Kasumi-1 (cell line): ENCODE results near the gene SYPL1.
A peak's percentile ranks its signal among the peaks of the same experiment; 100 is the strongest.

Source experiments
- DNase-seq, 2 experiments: peaks; one replicate each; lab custom pipeline; 2025; lab: John Stamatoyannopoulos, UW

Gene SYPL1

DNA sequence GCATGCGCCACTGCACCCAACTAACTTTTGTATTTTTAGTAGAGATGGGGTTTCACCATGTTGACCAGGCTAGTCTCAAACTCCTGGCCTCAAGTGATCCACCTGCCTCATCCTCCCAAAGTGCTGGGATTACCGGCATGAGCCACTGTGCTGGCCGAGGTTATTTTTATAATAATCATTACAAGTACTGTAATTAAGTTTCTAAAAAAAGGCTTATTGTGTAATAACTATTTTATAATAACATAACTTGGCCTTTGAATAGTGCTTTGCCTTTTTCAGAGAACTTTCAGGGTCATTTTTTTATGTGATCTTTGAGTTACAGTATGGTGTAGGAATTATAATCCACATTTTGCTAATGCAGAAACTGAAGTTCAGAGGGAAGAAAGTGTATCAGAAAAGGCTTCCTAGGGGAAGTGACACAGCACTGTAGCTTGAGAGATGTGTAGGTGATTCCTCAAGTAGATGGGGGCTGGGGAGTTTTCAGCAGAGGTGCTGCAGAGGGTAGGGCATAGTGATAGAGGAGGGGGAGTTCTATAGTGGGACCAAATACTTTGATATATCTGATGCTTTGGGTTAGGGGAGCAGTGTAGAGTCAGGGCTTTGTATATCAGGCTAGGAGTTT lies 9.2 kb upstream of the SYPL1 start:
- no peak for DNase-seq

DNA sequence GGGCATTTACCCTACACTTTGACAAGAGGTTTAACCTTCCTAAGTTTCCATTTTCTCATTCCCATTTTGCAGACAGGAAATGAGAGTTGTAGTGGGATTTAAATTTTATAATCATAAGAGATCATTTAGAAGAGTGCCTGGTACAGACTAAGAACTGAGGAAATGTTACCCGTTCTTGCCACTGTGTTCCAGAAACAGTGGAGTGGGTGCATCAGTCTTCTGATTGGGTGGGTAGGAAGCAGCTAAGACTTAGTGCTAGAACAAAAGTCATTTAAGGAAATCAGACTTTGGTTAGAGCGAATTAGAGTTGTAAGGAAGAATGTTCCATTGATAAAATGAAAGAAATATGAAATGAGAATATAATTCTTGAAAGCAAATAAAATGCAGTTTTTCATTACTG lies 8.4 kb upstream of the SYPL1 start:
- DNase-seq, result no peak

DNA sequence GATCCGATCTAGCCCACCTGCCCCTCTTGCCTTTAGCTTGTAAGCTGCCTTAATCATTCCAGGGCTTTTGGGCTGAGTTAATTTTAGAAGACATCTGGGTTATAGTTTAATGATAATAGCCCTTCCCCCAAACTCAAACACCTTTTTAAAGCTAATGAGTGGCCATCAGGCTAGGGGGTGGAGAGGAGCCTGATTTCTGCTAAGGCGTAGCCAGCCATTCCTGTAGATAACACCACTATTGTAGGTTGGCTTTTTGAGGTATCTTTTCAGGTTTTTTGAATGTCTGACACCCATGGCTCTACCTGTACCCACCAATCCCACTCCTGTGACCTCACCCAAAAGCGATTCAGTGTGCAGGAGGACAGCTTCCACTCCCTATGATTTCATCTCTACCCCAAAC lies 7.6 kb upstream of the SYPL1 start:
- DNase-seq, result no peak

DNA sequence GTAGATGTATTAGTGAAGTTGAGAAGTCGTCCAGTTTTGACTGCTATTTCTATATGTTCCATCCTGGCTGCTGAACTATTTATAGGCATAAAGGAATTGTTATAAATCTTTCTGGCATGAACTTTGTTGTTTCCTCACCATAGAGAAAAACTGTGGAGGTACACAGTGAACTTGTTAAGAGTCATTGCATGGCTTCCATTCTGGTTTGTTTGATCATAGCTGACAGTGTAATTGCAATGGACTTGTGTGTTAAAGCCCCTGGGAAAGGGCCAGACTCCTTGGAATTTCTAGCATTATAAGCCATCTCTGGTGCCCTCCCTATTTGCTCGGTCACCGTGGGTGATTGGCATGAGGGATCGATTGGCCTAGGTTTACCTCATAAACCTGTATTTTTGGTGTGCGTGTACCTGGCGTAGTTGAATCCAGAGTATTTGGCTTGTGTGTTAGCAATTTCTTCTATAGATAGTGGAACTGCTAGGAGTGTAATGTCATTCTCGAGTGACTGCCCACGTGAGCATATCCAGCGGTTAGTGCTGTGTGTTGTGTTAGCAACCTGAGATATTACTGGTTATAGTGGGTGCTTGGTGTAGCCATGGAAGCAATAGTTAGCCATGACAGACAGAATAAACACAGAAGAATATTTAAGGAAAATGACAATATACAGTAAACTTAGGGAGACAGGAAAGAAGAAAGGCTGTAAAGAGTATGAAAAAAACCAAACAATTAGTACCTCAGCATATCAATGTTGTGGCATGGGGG lies 5.9 kb upstream of the SYPL1 start:
- no peak for DNase-seq

DNA sequence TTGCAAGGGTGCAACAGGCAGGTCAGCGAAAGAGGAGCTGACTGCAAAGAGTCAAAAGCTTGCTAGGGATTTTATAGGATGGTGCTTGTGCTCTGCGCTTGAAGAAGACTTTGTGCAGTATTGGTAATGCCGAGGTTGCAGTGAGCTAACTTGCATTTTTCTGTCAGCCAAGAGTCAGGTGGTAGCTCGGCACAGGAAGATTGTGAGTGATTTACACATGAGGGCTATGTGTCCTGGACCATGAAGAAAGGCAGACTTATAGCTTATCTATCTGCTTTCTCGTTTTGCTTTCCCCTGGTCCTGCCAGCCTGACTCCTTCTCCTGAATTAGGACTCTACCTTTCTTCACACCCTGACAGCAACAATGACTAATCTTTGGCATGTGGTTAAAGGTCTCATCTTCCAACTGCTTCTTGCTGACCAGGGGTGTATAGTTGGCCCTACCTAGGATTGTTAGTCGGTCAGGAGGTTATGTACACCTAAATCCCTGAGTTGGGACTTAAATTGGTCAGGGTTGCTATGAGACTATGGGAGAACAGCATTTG lies 4.1 kb upstream of the SYPL1 start:
- no peak for DNase-seq

DNA sequence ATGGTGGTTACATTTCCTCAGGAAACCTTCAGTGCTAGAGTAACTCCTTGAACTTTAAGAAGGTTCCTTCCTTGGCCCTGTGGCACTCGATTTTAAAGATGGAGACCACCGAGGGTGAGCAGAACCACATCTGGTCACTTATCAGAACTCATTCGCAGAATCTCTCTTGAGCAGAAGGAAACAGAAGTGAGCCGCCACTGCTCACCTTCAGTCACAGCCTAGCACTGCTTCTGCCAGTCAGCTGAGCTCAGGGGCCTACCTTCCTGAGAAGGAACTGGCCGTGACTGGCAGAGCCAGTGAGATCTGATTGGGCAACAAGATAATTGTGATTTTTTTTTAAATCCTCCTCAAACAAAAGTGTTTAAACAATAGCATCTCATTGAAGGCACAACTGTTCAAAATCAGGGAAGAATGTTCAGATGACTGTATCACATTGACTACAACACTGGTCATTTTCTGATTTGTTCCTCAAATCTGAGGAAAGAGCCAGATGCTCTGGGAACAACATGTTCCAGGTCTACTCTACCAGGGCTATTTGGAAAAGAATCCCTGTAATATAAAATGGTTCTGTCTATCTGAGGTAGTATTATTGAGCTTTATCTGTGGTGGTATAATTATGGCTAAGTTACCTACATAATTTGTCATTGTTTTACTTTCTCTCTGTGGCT lies 2.7 kb upstream of the SYPL1 start:
- no peak for DNase-seq

DNA sequence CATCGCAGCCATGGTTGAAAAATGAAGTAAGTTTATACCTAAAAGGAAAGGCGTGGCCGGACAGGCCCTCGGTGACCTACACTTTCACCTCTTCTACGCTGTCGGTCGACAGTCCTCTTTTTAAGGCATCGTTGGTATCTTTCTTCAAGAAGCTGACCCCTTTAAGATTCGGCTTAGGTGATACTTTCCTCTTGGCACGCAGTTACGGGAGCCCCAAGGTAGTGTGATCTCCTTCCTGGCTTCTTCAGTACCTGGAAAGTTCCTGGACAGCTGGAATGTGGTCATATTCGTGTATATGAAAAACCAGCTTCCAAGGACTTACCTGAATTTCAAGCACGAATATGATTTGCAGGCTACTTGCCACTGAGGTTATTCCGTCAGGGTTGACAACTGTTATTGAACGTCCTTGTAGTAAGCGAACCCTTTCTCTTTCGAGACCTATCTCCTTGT lies 885 bp upstream of the SYPL1 start:
- no peak for DNase-seq

DNA sequence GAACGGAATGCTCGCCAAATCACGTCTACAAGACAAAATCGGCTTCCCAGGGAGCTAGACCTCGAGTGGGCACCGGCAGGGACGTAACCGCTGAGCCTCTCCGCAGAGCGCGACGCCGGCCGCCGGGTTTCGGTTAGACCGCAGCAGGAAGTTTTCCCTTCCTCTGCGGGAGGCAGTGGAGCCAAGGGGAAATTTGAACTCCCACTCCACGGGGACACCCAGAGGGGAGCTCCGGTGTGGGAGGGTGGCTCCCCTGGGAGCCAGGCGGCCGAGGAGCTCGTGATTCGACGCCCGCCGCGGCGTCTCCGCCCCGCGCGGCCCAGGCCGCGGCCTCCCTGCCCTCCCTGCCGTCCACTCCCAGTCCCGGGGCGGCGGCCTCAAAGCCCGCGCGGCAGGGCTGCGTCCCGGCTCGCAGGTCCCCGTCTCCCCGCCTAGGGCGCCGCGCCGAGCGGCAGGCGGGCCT lies 426 bp downstream of the SYPL1 start:
- DNase-seq, result peak; percentile 41 to 57

DNA sequence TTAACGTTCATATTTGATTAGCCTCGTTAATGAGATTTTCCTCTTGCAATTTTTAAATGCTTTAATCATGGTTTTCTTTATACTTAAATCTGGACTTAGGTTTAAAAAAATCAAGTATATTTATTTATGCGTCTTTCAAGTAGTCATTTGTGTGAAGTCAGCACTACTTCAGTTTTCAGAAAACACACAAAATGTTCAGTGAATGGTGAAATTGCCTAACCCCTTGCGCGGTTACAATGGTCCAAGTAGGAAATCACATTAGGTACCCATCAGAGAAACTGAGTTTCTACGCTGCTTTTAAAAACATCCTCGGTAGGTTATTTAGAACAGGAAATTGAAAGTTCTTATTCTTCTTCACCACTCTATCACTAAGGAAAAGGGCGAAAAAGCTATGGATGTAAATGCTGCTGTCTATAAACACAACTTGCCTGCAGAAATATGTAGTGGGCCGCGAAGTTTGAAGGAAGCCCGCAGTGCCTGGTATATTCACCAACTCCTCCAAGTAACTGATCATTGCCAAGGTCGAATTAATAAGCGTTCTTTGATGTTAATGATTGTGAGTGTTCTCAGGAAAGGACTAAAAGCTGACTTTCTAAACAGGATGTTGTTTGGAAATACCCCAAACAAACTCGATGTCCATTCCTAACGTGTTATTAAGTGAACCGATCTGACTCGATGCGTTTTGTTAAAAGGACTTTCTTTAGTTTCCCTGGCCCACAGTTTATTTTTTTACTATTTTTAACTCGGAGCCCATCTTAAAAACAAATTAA lies 1.0 kb downstream of the SYPL1 start:
- DNase-seq, result peak; percentile 41 to 57

DNA sequence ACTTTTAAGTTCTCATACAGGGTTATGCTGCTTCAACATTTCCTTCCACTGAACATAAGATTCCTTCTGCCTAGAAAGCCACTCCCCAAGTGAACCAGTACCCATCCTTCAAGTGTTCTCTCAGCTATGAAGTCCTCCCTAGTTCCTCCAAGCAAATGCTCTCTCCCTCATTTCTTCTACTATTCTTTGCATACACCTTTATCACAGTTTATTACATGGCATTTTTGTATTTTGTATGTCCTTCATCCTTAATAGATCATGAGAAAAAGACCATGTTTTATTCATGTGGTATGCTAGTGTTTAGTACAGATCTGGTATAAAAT lies 1.9 kb downstream of the SYPL1 start:
- DNase-seq, result peak; percentile 48 to 50

DNA sequence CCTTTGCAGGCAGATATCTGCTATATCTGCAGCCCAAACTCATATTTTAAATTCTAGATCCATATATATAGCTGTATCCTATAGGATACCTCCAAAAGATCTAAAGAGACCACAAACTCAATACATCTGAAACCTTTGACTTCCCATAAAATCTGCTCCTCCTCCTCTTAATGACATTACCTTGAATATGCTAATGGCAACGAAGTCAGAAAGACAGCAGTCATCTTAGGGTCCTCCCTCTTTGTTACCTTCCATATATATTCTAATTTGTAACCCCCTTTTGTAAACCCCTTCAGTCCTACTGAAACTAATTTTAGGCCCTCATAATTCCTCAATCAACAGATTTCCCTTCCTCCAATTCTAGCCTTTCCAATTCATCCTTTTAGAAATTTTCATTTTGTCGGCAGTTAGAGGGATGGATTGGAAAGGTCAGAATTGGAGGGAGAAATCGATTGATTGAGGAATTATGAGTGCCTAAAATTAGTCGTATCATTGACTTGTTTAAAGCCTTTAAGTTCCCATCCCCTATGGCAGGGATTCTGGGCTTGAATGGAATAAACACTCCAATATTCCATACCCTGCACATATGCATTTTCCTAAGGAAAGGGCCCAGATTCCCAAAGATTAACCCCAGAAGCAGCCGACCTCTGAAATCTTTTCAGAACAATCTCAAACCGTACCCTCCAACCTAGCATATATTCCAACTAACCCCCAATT lies 2.4 kb downstream of the SYPL1 start:
- no peak for DNase-seq

DNA sequence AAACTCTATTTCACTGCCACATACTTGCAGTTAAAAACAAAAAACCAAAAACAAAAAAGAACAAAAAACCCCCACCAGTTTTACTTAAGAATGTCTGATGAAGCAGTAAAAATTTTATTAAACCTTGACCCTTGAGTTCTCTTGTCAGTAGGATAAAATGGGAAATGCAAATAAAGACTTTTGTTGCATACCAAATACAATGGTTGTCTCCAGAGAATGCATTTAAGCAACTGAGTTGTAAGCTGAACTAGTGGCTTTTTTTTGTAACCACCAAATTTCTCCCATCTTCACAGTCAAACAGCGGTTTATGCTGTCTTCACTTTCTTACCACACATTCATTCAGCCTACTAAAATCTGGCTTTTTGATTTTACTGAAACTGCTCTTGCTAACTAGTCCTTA lies 3.1 kb downstream of the SYPL1 start:
- no peak for DNase-seq

DNA sequence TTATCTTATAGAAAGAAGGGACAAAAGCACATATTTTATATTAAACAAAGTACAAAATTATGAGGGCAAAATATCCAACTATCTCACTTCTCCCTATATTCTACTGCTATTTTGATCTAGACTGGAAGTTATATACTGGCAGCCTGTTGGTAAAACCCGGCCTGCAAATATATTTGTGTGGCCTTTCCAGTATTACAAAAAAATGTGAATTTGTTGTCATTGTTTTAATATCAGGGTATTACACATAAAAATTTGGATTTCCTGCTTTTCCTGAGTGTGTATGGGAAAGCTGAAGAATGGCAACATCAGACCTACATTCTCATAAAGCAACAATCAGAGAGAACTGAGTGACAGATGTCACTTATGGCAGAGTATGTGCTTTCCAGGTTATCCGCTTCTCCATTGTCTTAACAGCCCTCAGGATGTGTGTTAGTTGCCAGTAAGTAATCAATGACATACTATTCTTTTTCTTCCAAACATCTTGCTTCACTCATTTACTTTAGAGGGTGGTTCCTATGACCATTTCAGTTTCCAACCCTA lies 7.3 kb downstream of the SYPL1 start:
- no peak for DNase-seq

DNA sequence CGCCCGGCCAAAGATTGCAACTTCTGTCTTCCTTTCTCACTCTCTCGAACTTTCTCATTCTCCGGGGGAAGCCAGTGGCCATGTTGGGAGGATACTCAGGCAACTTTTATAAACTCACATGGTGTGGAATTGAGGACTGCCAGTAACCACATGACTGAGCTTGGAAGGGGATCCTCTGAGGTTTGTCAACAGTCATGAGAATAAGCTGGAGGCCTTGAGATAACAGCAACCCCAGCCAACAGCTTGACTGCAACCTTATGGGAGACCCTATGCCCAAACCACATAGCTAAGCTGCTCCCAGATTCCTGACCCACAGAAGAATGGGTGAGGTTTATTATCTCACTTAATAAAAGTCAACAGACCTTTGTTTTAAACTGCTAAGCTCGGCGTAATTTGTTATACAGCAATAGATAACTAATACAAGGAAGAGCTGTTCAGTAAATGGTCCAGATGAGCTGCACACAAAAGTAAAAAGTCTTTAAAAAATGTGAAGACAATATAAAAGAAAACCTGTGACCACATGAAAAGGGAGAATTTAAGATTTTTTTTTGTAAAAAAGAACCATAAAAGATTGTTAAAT lies 9.6 kb downstream of the SYPL1 start:
- DNase-seq, result no peak

DNA sequence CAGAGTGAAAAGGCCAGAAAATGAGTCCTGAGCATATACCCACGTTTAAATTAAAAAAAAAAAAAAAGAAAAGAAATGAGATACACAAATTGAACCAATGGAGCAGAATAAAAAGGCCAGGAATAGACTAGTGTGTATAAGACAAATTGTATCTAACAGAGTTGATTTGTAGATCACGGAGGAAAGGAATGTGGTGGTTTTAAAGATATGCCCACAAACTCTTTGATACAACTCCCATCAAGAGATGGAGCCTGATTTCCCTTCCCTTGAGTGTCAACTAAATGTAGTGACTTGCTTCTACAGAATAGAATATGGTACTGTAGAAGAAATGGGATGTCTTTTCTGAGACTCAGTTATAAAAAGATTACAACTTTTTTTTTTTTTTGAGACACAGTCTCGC lies 10.4 kb downstream of the SYPL1 start:
- DNase-seq, result no peak

DNA sequence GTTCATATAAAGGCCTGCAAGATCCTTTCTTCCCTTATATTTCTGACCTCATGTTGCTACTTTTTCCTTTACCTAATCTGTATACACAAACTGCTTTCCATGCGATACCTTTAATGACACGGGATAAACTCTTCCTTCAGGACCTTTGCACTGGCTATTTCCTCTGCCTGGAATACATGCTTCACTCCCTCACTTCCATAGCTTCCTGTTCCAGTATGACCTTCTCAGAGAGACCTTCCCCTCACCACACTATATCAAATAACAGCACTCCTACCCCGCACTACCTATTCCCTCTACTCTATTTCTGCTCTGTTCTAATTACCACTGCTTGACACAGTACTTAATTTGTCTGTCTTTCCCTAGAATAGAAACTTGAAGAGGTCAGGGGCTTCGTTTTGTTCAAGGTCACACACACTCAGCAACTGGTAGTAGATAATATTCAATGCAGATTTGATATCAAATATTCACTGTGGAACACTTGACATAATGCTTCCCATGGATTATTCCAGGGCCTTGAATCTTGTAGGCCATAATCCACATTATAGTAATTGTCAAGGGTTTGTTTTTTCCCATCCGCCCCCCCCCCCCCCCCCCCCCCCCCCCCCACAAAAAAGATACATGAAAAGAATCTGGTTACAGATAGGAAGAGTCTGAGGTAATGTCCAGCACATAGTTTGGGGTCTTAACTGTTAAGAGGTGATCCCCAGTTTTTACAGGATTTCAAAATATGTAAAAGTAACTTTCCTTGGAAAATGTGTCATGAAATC lies 11.1 kb downstream of the SYPL1 start:
- no peak for DNase-seq

DNA sequence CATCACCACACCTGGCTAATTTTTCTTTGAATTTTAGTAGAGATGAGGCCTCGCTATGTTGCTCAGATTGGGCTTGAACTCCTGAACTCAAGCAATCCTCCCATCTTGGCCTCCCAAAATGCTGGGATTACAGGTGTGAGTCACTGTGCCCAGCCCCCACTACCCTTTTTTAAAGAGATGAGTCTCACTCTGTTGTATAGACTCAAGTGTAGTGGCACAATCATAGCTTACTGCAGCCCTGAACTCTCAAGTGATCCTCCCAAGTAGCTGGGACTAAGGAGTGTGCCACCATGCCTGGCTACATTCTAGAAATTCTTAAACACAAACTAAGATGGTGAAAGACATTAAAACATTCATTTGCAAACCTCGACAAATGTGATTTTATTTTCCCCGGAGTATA lies 12.6 kb downstream of the SYPL1 start:
- no peak for DNase-seq

DNA sequence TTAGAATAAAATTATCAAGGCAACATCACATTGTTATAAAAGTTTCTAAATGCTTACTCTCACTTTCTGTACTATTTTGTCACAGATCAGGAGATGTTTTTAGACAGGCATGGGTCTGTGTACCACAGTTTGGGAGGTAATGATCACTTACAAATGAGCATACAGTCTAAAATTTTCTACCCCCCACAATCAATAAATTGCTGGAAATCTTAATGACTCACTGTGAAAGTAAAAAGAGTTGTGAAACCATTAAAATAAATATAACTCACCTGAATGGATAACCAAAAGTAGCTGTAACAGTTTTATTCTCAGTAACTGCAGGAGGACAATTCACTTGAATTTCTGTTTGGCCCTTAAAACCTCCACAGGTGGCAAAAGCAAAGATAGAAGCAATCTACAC lies 13.2 kb downstream of the SYPL1 start:
- DNase-seq, result no peak

DNA sequence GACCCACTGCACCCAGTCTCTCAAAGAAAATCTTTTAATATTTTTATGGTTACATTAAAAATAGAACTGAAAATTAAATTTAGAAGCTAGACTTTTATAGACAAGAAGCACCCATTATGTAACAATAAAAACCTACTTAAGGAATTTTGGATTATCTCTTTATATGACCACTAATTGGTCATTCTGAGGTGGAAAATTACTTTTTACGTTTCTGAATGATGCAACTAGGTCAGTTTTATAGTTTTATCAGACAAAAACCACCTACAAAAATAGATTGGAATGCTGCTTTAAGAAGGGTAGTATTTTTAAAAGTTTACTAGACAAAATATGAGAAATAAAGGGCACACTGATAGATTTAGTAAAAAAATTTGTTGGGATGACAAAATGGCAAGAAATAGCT lies 16.5 kb downstream of the SYPL1 start:
- no peak for DNase-seq

DNA sequence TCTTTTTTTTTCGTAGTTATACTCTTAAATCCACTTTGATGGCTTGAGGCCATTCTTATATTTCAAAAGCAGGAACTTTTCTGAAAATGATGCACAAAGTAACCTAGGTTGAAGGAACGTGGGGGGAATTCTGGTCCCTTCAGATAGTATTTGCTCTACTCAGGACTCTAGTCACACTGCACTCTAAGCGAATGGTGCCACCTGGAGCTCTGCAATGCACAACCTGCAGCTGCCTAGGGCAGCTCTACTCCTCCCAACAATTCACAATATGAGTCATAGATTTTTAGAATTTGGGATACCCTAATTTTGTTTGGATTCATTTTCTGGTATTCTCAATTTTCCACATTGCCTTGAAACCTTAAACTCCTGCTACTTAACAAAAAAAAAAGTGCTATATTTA lies 17.3 kb downstream of the SYPL1 start:
- DNase-seq, result no peak
